Cardiac fibroblast (primary cell): Measurements from ENCODE around the gene GALNT12.
A peak's percentile ranks its signal among the peaks of the same experiment; 100 is the strongest.

Experiments
- DNase-seq, 2 donors: peaks; one replicate each; pipeline versions ENCODE4 v3.0.0 to v3.0.0-alpha.2; 2010; ENCODE audit warnings: low read depth in 2 of 2
- H3K4me3 ChIP-seq, 2 donors: replicated peaks in 1 of 2; 1 replicate in 1 of 2; 2 replicates in 1 of 2; pipeline ENCODE4 v1.5.1; 2011; ENCODE audit warnings: low read depth in 2 of 2, low read length in 2 of 2, mild to moderate bottlenecking in 2 of 2, moderate library complexity in 1 of 2
- TF ChIP-seq, protein P1 (sequence below): IDR thresholded peaks from one replicate; pipeline ENCODE4 v1.5.1; 2011; ENCODE audit warnings: low read depth, mild to moderate bottlenecking, low read length, inconsistent platforms

Gene GALNT12

DNA sequence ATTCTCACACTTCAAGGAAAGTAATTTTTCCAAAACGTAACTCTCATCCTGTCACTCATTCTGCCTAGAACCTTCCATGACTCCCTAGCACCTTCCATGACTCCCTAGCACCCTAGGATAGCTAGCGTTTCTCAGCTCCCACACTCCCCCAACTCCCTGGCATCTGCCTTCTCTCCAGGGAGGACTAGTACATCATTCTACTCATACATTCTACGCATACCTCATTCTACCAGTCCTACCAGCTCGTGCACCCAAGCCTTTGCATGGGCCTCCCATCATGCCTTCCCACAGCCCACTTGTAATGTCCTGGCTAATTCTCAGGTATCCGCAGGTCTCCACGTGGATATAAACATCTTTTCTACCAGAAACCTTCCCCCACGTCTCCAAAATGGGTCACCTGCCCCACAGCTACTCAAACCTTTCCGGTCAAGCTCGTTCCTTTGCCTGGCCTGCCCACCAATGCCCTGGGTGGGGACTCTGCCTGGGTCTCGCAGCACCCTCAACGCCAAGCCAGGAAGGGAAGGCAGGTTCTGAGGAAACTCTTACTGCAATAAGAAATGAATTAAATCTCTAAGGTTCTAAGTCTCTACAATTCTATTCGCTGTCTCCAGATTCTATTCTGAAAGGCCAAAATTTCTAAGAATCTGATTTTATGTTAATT lies 12.0 kb upstream of the GALNT12 start:
- H3K4me3 ChIP-seq, result peak overlapping the region; percentile 40 to 69
- TF ChIP-seq, protein P1, sequence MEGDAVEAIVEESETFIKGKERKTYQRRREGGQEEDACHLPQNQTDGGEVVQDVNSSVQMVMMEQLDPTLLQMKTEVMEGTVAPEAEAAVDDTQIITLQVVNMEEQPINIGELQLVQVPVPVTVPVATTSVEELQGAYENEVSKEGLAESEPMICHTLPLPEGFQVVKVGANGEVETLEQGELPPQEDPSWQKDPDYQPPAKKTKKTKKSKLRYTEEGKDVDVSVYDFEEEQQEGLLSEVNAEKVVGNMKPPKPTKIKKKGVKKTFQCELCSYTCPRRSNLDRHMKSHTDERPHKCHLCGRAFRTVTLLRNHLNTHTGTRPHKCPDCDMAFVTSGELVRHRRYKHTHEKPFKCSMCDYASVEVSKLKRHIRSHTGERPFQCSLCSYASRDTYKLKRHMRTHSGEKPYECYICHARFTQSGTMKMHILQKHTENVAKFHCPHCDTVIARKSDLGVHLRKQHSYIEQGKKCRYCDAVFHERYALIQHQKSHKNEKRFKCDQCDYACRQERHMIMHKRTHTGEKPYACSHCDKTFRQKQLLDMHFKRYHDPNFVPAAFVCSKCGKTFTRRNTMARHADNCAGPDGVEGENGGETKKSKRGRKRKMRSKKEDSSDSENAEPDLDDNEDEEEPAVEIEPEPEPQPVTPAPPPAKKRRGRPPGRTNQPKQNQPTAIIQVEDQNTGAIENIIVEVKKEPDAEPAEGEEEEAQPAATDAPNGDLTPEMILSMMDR, result no peak

DNA sequence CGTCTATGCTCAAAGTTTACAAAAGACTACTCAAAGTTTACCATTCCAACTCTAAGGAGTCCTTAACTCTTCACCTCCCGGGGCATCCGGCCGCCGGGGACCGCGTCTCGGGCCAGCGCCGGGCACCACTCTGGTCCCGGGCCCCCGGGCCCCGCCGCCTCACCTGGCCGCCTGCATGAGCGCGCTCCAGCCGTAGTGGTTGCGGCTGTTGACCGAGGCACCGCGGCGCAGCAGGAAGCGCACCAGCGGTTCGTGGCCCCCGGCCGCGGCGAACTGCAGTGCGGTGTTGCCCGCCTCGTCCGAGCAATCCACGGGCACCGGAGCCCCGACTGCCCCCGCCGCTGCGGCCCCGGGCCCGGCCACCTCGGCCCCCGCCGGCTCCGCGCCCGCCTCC lies 11.5 kb upstream of the GALNT12 start:
- peak overlapping the region; percentile 40 to 69 for H3K4me3 ChIP-seq
- DNase-seq, result no peak
- TF ChIP-seq, protein P1, result no peak

More for the DNA sequence above, 12.0 kb upstream of the GALNT12 start:
- DNase-seq, result no peak

DNA sequence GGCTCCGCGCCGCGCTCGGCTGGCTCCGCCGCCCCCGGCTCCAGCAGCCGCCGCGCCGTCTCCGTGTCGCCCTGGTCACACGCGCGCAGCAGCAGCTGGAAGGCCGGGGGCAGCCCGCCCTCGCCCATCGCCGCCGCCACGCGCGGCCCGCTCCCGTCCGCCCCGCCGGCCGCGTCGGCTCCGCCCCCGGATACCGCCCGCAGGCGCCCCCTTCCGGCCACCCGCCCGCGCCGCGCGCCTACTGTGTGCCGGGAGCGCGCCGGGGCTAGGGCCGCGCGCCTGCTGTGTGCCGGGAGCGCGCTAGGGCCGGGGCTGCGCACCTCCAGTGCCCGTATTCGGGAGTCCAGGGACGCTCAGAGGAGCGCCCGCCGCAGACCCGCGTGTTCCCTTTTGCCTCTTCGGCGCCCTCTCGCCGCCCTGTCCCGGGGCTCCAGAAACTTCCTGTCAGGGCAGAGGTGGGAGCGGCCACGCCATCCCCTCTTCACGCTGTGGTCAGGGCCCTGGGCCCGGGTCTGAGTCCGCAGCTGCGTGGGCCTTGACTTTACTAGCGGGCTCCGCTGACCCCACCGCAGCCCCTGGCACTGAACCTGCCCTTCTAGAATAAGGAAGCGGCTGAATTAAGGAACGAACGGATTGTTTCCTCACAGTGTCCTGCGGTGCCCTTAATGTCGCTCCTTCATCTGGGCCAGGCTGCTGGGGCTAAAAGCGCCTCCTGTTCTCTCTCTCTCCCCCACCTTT lies 10.9 kb upstream of the GALNT12 start, which contains the start of gene ANKS6:
ANKS6 (minus strand) TSS at position 192 of the 738 bp plus-strand sequence; CDS start at position 128, 64 bp downstream.
- TF ChIP-seq, protein P1, result no peak
- peak; percentile 70 to 78 for DNase-seq
- peak within 1 kb of the TSS; percentile 59 to 69 for H3K4me3 ChIP-seq

DNA sequence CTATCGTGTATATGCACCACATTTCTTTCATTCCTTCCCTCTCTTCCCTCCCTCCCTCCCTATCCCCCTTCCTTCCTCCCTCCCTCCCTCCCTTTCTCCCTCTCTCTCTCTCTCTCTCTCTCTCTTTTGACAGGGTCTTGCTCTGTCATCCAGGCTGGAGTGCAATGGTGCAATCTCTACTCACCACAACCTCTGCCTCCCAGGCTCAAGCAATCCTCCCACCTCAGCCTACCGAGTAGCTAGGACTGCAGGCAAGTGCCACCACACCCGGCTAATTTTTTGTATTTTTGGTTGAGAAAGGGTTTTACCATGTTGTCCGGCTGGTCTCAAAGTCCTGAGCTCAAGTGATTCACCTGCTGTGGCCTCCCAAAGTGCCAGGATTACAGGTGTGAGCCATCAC lies 10.0 kb upstream of the GALNT12 start:
- TF ChIP-seq, protein P1, result no peak
- H3K4me3 ChIP-seq, result no peak overlapping the region
- DNase-seq, result no peak

DNA sequence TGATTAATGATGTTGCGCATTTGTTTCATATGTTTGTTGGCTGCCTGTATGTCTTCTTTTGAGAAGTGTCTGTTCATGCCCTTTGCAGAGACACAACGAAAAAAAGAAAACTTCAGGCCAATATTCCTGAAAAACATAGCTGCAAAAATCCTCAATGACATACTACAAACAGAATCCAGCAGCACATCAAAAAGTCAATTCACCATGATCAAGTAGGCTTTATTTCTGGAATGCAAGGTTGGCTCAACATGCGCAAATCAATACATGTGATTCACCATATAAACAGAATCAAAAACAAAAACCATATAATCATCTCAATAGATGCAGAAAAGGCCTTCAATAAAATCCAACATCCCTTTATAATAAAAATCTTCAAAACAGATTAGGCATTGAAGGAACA lies 9.2 kb upstream of the GALNT12 start:
- no peak overlapping the region for H3K4me3 ChIP-seq
- no peak for DNase-seq
- TF ChIP-seq, protein P1, result no peak

DNA sequence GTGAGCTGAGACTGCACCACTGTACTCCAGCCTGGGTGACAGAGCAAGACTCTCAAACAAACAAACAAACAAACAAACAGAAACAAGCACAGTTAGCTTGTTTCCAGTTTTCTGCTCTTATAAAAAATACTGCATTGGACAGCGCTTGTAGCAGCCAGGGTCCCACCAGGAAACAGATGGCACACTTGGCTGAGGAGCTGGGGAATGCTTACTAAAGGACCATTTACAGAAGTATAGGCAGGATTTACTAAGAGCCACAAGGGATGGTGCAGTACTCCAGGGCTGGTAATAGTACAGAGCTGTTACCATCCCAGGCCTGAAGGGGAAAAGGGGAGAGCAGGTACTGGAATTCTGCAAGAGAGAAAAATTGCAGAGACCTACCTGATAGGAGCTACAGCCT lies 5.9 kb upstream of the GALNT12 start:
- no peak for DNase-seq
- TF ChIP-seq, protein P1, result no peak
- H3K4me3 ChIP-seq, result no peak overlapping the region
